ENCODE measurements around the gene TMEM214. TPM values are rescaled to one million over a fixed set of nuclear protein-coding genes. Genes with fewer than 3 reads are reported as not detected.

Gene TMEM214
- polyA plus RNA-seq, 1 donor from 2014 or later = 10.3 TPM

DNA sequence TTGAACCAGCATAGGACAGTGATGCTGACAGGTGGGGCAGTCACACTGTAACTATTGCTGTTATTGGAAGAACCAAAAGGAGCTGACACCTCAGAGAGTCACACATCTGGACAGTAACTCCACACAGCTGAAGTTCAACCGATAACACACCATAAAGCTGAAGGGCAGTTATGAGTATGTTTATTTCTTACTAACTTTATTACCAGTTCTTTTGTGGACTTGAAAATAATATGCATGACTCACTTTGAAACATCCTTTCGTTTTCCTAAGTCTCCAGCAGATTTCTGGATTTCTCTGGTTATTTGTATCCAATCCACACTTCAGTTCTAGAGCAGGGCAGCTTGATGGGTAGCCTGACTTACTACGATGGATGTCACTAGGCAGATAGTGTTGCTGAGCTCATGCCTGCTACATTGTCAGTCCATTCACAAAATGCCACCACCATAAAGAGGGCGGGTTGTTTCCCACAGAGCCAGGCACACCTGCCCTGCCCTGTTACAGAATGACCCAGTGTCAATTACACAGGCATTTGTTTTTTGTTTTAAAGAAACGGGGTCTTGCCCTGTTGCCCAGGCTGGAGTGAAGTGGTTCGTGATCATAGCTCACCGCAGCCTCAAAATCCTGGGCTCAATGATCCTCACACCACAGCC, 10.3 kb downstream of the TMEM214 start:
- Histone ChIP-seq H3K79me2 (replicated peaks; ENCODE audit: insufficient read depth, low read length) (no peaks in the 10 kb centered on the region), H3K27me3 (ENCODE audit: insufficient read depth, low read depth, low read length) (no peaks in the 10 kb centered on the region), H3K9ac (ENCODE audit: low read length) (no peak overlapping the region), H4K20me1 (ENCODE audit: insufficient read depth) (no peaks in the 10 kb centered on the region), H3K36me3 (ENCODE audit: insufficient read depth, low read length) (no peaks in the 10 kb centered on the region), H3K9me2 (ENCODE audit: insufficient read depth, low read length) (no peaks in the 10 kb centered on the region), H3K27ac (ENCODE audit: low read length) (no peak overlapping the region), H3F3A (ENCODE audit: insufficient read depth, low read length, poor library complexity, severe bottlenecking) (peaks cover under 1% of the 10 kb centered on the region), H2AFZ (ENCODE audit: low read depth, low read length) (no peak overlapping the region), H3K4me2 (ENCODE audit: low read length) (no peak overlapping the region), H3K4me3 (ENCODE audit: low read length) (no peak overlapping the region), H3K9me3 (ENCODE audit: low read length) (no peaks in the 10 kb centered on the region)
- no peak for TF ChIP-seq POLR2AphosphoS5 (IDR thresholded peaks at IDR 0.05)
- TF ChIP-seq TAF1 (IDR thresholded peaks at IDR 0.05; ENCODE audit: low read depth) = no peak
- no peak for TF ChIP-seq EZH2 (IDR thresholded peaks at IDR 0.05; ENCODE audit: borderline replicate concordance, insufficient read depth, low read length, poor library complexity, severe bottlenecking)
- no peak for TF ChIP-seq MXI1 (conservative IDR thresholded peaks at IDR 0.05; ENCODE audit: poor library complexity, severe bottlenecking)
- TF ChIP-seq, protein P1, sequence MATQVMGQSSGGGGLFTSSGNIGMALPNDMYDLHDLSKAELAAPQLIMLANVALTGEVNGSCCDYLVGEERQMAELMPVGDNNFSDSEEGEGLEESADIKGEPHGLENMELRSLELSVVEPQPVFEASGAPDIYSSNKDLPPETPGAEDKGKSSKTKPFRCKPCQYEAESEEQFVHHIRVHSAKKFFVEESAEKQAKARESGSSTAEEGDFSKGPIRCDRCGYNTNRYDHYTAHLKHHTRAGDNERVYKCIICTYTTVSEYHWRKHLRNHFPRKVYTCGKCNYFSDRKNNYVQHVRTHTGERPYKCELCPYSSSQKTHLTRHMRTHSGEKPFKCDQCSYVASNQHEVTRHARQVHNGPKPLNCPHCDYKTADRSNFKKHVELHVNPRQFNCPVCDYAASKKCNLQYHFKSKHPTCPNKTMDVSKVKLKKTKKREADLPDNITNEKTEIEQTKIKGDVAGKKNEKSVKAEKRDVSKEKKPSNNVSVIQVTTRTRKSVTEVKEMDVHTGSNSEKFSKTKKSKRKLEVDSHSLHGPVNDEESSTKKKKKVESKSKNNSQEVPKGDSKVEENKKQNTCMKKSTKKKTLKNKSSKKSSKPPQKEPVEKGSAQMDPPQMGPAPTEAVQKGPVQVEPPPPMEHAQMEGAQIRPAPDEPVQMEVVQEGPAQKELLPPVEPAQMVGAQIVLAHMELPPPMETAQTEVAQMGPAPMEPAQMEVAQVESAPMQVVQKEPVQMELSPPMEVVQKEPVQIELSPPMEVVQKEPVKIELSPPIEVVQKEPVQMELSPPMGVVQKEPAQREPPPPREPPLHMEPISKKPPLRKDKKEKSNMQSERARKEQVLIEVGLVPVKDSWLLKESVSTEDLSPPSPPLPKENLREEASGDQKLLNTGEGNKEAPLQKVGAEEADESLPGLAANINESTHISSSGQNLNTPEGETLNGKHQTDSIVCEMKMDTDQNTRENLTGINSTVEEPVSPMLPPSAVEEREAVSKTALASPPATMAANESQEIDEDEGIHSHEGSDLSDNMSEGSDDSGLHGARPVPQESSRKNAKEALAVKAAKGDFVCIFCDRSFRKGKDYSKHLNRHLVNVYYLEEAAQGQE (IDR thresholded peaks at IDR 0.05; ENCODE audit: borderline replicate concordance) = no peak
- TF ChIP-seq, protein P2, sequence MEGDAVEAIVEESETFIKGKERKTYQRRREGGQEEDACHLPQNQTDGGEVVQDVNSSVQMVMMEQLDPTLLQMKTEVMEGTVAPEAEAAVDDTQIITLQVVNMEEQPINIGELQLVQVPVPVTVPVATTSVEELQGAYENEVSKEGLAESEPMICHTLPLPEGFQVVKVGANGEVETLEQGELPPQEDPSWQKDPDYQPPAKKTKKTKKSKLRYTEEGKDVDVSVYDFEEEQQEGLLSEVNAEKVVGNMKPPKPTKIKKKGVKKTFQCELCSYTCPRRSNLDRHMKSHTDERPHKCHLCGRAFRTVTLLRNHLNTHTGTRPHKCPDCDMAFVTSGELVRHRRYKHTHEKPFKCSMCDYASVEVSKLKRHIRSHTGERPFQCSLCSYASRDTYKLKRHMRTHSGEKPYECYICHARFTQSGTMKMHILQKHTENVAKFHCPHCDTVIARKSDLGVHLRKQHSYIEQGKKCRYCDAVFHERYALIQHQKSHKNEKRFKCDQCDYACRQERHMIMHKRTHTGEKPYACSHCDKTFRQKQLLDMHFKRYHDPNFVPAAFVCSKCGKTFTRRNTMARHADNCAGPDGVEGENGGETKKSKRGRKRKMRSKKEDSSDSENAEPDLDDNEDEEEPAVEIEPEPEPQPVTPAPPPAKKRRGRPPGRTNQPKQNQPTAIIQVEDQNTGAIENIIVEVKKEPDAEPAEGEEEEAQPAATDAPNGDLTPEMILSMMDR (IDR thresholded peaks at IDR 0.05; ENCODE audit: poor library complexity, severe bottlenecking) = no peak
- no peak for TF ChIP-seq EP300 (conservative IDR thresholded peaks at IDR 0.05; ENCODE audit: poor library complexity, severe bottlenecking)
- no peak for TF ChIP-seq RAD21 (conservative IDR thresholded peaks at IDR 0.05)
- no peak for TF ChIP-seq SMC3 (conservative IDR thresholded peaks at IDR 0.05; ENCODE audit: poor library complexity)

DNA sequence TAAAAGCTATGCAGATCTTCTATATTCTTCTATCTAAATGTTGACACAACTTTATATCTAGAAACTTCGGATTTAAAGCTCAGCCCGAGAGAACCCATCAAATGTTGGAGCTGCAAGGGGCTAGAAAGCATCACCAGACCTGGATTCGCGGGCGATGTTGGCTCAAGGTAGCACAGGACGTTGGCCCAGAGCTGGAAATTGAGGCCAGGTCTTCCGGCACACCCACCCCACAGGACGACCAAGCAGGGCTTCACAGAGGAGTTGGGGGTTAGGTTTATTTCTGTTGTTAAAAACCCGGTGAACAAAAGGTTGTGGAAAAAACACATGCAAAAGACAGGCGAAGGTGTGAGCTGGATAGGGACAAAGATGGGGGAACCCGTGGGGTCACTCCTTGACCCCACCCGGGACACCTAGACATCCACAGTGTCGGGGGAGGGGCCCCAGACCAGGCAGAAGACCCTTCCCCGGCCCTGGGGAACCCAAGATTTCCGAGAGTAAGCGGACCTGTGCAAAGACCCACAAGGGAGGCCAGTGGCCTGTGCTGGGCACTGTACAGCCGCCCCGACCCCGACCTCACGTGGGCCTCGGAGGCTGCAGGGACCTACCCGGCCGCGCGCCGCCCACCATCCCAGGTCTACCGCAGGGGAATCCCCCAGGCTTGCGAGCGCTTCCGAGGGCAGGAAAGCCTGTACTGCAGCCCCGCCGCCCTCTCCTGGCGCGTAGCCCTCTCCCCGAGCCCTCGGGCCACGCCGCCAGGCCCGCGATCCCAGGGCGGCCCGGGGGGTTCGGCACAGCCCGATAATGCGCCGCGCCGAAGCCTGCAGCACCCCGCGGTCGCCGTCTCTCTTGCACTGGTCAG, 16.9 kb downstream of the TMEM214 start:
- peak overlapping the region; percentile 90 for H3K27ac ChIP-seq (ENCODE audit: low read length)
- H2AFZ ChIP-seq (ENCODE audit: low read depth, low read length) = peak overlapping the region; percentile 75

More for the DNA sequence above, 16.9 kb downstream of the TMEM214 start:
- Histone ChIP-seq H3K9ac (ENCODE audit: low read length) (peak overlapping the region; percentile 92), H3K27me3 (ENCODE audit: insufficient read depth, low read depth, low read length) (no peaks in the 10 kb centered on the region), H3K9me2 (ENCODE audit: insufficient read depth, low read length) (no peaks in the 10 kb centered on the region), H3K36me3 (ENCODE audit: insufficient read depth, low read length) (no peaks in the 10 kb centered on the region), H3F3A (ENCODE audit: insufficient read depth, low read length, poor library complexity, severe bottlenecking) (peaks cover 6% of the 10 kb centered on the region), H3K4me3 (ENCODE audit: low read length) (peak overlapping the region; percentile 89), H3K4me2 (ENCODE audit: low read length) (peak overlapping the region; percentile 43), H3K9me3 (ENCODE audit: low read length) (no peaks in the 10 kb centered on the region), H4K20me1 (ENCODE audit: insufficient read depth) (no peaks in the 10 kb centered on the region), H3K79me2 (replicated peaks; ENCODE audit: insufficient read depth, low read length) (peaks cover 7% of the 10 kb centered on the region)
- TF ChIP-seq, protein P2 (IDR thresholded peaks at IDR 0.05; ENCODE audit: poor library complexity, severe bottlenecking) = no peak
- TF ChIP-seq SMC3 (conservative IDR thresholded peaks at IDR 0.05; ENCODE audit: poor library complexity) (no peak), RAD21 (conservative IDR thresholded peaks at IDR 0.05) (no peak), EP300 (conservative IDR thresholded peaks at IDR 0.05; ENCODE audit: poor library complexity, severe bottlenecking) (no peak), MXI1 (conservative IDR thresholded peaks at IDR 0.05; ENCODE audit: poor library complexity, severe bottlenecking) (peak; percentile 64)
- TF ChIP-seq, protein P1 (IDR thresholded peaks at IDR 0.05; ENCODE audit: borderline replicate concordance) = no peak
